ENCODE data around the gene KAT6B.

- no peak for TF ChIP-seq CTCF (IDR thresholded peaks at IDR 0.05; ENCODE audit: poor library complexity)
- TF ChIP-seq EZH2phosphoT487 (IDR thresholded peaks at IDR 0.05; ENCODE audit: low read depth, severe bottlenecking, unreplicated experiment), result no peak
- no peak for TF ChIP-seq EZH2 (IDR thresholded peaks at IDR 0.05; ENCODE audit: borderline replicate concordance)
Measured at GRCh38 chr10:74881253-74881884, 55.0 kb downstream of the KAT6B start.

Data from hepatocyte (in vitro differentiated cells).